HuH-7.5 (cell line): ENCODE data around the gene SCGB1D1.

Experiments used
- DNase-seq: peaks from one replicate; pipeline ENCODE4 v3.0.0; 2011; ENCODE audit warnings: low spot score

SCGB1D1 gene, protein sequence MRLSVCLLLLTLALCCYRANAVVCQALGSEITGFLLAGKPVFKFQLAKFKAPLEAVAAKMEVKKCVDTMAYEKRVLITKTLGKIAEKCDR

GRCh38 chr11:62190011-62190410 lies at the start of gene SCGB1D1:
SCGB1D1 (plus strand) TSS chr11:62190216; CDS start chr11:62190285, 69 bp downstream.
- no peak for DNase-seq

- no peak for DNase-seq
Measured at GRCh38 chr11:62140304-62141110, 49.5 kb upstream of the SCGB1D1 start.

DNA sequence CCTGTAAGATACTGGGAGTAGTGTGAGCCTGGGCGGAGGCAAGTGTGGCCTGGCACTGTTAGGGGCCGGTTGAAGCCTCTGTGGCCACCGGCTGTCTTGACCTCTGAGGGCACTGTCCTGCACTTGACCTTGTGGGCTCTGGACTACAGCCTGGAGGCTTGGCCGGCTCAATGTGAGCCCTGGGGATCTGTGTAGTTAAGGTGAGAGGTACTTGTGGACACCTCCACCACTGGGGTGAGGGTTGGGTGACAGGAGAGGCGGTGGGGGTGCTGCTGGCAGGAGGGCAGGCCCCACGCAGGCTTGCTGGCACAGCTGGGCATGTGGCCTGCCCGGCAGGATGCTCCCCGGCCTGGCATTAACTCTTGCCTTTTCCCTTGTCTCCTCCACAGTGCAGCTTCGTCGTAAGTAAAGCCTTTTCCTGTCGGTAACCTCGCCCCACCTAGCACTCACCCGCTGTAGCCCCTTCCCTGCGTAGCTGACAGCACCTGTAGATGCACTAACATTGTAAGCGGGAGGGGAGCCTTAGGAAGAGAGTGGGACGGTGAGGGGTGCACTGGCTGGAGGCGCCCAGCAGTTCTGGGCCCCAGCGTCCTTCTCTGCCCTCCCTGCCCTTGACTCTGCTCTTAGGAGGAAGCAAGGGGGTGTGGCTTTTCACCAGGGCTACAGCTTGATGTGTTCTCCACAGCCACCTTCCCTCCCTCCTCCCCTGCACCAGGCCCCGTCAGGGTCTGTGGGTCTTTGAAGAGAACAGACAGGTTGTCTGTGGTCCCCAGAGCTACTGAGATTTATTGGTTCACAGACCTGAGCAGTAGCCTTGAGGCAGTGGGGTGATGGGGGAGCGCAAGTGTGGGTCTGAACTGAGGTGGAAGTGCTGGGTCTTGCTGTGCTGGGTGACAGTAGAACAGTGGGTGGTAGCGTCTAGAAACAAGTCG lies 48.6 kb upstream of the SCGB1D1 start:
- no peak for DNase-seq

DNA sequence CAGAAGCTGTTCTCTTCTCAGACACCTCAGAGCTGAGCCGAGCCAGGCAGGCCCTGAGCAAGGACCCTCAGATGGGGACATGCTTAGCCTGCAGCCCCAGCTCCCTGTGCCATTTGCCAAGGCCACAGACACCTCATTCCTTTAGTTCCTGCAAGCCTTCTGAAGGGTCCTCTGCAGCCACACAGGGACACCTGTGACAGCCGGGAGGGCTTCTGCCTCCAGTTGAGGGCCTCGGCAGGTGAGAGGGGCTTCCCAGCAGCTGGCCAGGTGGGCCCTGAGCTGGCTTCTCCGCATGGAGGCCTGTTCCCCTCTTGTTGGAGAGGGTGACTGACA lies 48.0 kb upstream of the SCGB1D1 start:
- DNase-seq: no peak

GRCh38 chr11:62142921-62143320 lies 47.1 kb upstream of the SCGB1D1 start:
- no peak for DNase-seq

- DNase-seq: no peak
Measured at GRCh38 chr11:62143727-62144126, 46.3 kb upstream of the SCGB1D1 start.

DNA sequence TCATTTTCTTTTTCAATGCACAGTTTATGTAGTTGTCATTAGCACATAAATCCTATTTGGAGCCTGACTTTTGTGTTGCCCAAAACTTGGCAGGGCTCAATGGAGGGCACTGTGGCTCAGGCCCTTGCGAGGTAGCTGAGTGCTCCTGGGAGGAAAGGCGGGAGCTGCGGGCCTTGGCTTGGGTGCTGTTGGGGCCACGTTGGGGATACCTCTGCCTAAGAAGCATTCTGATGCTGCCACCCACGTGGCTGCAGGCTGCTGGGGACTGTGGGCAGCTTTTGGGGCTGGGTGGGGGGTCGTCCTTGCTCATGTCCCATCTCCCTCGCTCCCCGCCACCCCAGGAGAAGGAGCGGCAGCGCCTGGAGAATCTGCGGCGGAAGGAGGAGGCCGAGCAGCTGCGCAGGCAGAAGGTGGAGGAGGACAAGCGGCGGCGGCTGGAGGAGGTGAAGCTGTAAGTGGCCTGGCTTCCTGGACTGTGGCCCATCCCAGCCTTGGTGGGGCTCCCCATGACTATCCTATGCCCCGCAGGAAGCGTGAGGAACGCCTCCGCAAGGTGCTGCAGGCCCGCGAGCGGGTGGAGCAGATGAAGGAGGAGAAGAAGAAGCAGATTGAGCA lies 45.3 kb upstream of the SCGB1D1 start:
- DNase-seq: no peak

DNA sequence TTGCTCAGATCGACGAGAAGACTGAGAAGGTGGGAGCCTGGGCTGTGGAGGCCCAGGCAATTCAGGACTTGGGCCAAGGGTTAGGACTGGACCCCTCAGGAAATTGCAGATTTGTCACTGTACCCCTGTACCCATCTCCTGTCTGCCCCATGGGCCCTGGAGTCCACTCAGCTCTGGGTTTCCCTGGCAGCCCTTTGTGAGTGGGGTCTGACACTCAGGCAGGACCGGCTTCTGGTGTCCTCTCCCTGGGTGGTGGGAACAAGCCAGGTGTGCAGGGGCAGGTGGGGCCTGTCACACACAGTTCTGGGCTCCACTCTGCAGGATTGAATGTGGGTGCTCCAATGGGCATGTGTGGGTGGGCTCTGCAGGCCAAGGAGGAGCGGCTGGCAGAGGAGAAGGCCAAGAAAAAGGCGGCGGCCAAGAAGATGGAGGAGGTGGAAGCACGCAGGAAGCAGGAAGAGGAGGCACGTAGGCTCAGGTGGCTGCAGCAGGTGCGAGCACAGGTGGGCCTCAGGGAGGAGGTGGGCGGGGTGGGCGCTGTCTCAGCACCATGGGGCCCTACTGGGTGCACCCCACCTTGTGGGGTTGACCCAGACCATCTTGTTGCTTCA lies 44.6 kb upstream of the SCGB1D1 start:
- DNase-seq: no peak

DNA sequence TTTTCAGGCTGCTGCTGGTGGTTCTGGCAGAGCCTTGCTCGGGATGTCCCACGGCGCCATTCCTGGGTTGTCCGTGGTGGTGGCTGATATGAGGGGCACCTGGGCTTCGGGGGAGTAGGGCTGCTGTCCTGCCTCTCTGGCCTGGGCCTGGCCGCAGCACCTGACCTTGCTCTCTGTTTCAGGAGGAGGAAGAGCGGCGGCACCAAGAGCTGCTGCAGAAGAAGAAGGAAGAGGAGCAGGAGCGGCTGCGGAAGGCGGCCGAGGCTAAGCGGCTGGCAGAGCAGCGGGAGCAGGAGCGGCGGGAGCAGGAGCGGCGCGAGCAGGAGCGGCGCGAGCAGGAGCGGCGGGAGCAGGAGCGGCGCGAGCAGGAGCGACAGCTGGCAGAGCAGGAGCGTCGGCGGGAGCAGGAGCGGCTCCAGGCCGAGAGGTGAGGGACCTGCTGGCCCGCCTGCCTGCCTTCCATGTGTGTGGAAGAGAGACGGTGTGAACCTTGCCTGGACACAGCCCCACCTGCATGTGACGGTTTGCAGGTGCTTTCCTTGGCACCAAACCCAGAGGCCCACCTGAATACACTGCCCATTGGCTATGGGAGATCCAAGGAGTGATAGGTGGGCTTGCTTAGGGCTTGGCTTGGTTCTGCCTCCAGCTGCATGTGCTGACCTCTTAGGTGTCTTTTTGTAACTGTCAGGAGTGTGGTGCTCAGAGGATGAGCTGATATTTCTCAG lies 43.4 kb upstream of the SCGB1D1 start:
- no peak for DNase-seq

GRCh38 chr11:62147545-62147944 lies 42.5 kb upstream of the SCGB1D1 start:
- no peak for DNase-seq

DNA sequence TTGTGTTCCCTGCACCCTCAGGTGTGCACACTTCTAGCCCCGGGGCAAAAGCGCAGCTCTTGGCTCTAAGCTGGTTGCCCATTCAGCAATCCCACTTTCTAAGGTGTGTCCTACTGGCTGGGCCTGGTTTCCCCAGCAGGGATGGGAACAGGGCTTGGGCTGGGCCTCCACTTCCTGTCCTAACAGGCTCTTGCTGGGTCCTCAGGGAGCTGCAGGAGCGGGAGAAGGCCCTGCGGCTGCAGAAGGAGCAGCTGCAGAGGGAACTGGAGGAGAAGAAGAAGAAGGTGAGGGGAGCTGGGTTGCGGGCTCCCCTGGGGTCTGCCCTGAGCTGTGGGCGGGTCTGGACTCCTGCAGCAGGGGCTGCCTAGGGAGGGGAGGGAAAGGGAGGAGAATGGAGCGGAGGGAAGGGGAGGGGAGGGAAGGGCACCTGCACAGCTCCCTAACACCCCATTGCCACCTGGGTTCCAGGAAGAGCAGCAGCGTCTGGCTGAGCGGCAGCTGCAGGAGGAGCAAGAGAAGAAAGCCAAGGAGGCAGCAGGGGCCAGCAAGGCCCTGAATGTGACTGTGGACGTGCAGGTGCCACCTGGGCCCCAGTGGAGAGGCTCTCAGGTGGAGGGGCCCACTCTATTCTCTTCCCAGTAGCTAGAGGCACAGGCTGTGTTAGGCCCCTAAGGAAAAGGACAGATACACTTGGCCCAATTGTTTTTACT lies 41.6 kb upstream of the SCGB1D1 start:
- no peak for DNase-seq

- no peak for DNase-seq
Measured at GRCh38 chr11:62149986-62150886, 39.8 kb upstream of the SCGB1D1 start.

DNA sequence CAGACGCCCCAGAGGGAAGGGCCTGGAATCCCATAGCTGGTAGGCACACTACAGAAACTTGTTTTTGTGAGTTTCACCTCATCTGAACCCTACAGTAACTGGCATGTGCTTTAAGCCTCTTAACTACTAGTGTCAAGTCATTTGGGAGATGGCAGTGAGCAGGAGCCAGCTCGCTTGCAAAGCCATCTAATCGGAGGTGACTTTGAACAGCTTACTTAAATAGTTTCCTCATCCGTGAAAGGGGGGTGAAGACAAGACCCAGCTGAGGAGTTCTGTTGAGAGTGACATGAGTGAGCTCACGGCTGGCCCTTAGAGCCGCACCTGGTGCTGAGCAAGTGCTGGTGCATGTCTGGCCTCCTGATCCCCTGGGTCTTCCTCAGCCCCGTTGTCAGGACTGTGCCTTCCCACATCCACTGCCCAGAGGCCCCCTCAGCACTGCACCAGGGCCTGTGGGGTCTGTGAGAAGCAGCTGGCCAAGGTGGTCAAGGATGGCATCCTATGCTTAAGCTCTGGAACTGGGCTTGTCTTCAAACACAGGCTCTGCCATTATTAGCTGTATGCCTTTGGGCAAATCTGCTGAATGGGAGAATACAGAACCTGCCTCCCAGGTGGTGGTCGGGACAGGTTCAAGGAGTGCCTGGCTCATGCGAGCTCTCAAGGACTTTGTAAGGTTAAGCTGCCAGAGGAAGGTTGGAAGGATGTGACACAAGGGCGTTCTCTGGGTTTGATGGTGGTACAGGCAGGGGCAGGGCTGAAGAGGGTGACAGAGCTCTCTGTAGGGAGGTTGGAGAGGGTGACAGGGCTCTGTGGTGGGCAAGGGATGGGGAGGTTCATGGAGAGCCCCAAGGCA lies 38.9 kb upstream of the SCGB1D1 start:
- no peak for DNase-seq

DNA sequence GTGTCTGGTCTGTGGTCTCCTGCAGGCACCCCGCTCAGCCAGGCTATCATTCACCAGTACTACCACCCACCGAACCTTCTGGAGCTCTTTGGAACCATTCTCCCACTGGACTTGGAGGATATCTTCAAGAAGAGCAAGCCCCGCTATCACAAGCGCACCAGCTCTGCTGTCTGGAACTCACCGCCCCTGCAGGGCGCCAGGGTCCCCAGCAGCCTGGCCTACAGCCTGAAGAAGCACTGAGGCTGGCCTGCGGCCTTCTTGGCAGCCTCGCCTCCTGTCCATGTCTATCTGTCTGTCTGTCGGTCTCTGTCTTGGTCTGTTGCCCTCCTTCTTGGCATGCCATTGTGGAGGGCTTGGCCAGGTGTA lies 38.3 kb upstream of the SCGB1D1 start:
- DNase-seq: no peak

DNA sequence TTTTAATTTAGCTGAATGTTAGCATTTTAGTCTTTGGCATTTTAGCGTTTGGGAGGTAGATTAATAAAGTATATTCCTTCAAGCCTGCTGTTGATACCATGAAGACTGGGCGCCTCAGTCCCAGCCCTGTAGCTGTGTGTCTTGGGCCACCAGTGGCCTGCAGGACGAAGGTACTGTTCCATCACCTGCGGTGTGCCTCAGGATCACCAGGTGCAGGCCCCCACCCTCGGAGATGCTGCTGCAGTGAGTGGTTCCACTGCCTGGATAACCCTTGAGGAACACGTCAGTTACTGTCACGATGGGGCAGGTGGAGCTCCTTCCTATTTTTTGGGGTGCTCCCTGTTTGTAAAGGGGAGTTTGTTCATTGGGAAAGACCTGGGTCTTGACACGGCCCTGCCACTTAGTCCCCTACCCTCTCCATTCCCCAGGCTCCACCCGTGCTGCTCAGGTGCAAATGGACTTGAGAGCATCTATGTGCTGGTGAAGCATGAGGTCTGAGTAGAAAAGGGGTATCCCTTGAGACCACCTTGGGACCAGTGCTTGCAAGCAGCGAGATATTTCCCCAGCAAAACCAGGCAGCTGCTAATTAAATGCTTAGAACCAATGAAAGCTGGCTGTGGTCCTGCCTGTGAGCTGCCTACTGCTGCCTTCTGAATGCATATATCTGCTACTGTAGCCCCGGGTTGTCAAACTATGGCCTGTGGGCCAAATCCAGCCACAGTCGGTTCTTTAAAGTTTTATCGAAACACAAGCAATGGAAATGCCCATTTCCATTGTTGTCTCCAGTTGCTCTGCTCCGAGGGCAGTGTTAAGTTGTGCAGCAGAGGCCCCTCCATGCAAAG lies 37.5 kb upstream of the SCGB1D1 start:
- no peak for DNase-seq

DNA sequence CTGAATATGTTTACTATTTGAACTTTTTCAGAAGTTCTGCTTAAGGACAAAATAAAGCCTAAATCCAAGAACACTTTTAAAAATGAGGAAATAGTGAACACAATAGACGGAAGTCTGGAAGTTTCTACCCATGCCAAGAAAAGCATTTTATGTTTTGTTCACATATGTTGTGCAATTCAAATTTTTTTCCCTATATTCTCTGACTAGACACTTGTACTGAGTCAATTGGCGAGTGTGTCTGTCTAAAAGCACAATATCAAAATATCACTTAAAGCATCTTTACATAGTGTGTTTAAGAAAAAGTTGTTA lies 37.0 kb upstream of the SCGB1D1 start:
- no peak for DNase-seq

- no peak for DNase-seq
Measured at GRCh38 chr11:62153617-62154016, 36.4 kb upstream of the SCGB1D1 start.

- no peak for DNase-seq
Measured at GRCh38 chr11:62157603-62158002, 32.4 kb upstream of the SCGB1D1 start.
